Epithelial cell of prostate (primary cell): ENCODE data around the gene MDK.

Experiments
- DNase-seq: peaks from one replicate; pipeline ENCODE4 v3.0.0-alpha.2; 2011; ENCODE audit warnings: low read depth, low spot score
- H3K27ac ChIP-seq: fragments of 450-650 bp; 2 replicates; pipeline ENCODE4 v1.5.1; 2017; ENCODE audit warnings: mild to moderate bottlenecking

MDK gene

GRCh38 chr11:46381048-46381818, at the start of gene MDK:
MDK (plus strand) TSS chr11:46381669; CDS start chr11:46382058, 389 bp downstream.
- no peak for DNase-seq
- H3K27ac ChIP-seq: no peak within 1 kb of the TSS

DNA sequence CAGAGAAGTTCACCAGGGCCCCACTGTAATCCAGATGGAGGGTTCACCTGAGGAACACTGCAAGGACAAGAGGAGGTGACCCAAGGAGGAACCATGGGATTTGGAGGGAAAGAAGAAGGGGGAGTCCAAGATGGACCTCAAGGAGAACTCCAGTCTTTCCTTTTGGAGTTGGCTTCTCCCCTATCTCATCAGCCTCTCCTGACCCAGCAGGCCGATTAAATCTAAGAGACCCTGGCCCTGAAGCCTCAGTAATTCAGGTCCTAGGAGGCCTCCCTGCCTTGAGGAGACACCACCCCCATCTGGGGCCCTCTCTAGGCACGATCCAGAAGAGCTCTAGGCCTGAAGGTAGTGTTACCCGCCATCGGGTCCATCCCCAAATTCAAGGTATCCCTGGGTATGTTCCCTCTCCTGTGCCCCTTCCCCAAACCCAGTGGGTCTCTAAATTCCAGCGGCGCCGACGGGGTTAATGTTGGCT, 49.3 kb upstream of the MDK start:
- no peak overlapping the region for H3K27ac ChIP-seq
- no peak for DNase-seq

DNA sequence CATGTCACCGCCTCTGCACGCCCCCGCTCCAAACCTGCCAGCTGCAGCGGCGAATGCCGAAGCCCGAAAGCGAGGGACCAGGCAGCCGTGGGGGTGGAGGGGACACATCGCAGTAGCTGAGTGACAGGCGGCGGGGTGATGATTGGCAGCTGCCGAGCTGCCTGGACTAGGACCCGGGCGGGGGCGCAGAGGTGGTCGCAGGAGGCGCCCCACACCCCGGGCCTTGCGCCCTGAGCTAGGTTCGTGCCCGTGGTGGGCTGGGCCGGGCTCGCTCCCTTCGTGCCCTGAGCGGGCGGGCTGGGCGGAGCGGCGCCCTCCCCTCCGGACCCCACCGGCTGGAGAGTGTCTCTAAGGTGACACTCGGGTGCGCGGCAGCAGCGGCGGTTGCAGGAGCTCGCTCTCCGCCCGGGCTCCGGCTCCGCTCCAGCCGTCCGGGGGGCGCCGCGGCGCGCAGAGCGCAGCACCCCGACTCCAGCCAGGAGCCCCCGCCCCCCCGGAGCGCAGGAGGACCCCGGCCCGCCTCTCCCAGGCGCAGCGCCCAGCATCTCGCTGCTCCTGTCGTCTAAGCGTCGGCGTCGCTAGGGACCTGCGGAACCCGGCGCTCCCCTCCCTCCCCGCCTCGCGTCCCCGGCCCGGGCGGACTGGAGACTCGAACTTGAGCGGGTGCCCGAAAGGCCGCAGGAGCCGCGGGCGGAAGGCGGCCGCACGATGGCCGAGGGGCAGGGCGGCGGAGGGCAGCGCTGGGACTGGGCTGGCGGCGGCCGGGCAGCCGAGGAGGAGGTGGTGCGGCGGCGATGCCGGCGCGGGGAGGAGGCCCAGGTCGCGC, 48.7 kb upstream of the MDK start:
- no peak for DNase-seq
- no peak overlapping the region for H3K27ac ChIP-seq

GRCh38 chr11:46333394-46333947, 48.0 kb upstream of the MDK start:
- no peak overlapping the region for H3K27ac ChIP-seq
- no peak for DNase-seq

GRCh38 chr11:46334211-46334610, 47.3 kb upstream of the MDK start:
- no peak overlapping the region for H3K27ac ChIP-seq
- DNase-seq: no peak

- H3K27ac ChIP-seq: no peak overlapping the region
- no peak for DNase-seq
Observed at GRCh38 chr11:46335271-46335670, 46.2 kb upstream of the MDK start.

DNA sequence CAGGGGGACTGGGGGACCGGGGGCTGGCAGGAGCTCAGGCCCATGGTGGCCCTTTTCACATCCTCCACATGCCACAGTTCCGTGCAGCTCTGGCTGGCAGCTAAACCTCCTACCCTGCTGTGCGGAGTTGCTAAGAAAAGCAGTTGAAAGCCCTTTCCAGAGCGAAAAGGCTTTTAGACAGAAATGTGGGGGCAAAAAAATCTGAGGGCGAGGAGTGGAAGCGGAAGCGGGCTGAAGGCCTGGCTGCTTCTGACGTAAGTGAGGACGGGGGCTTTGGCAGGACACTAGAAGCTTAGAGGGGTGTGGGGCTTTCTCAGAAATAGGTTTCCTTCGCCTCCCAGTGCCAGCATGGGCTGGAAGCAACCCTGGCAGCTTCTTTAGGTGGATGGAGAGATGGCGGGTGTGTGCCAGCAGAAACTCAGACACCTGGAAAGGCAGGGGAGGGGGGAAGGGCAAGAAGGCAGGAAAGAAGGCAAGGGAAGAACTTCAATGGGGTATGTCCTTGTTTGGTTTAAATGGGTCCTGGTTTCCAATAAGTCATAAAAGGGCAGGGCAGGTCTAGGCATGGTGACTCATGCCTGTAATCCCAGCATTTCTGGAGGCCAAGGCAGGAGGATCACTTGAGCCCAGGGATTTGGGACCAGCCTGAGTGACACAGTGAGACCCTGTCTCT, 45.4 kb upstream of the MDK start:
- DNase-seq: no peak
- no peak overlapping the region for H3K27ac ChIP-seq

GRCh38 chr11:46336563-46337180, 44.8 kb upstream of the MDK start:
- no peak for DNase-seq
- H3K27ac ChIP-seq: no peak overlapping the region

DNA sequence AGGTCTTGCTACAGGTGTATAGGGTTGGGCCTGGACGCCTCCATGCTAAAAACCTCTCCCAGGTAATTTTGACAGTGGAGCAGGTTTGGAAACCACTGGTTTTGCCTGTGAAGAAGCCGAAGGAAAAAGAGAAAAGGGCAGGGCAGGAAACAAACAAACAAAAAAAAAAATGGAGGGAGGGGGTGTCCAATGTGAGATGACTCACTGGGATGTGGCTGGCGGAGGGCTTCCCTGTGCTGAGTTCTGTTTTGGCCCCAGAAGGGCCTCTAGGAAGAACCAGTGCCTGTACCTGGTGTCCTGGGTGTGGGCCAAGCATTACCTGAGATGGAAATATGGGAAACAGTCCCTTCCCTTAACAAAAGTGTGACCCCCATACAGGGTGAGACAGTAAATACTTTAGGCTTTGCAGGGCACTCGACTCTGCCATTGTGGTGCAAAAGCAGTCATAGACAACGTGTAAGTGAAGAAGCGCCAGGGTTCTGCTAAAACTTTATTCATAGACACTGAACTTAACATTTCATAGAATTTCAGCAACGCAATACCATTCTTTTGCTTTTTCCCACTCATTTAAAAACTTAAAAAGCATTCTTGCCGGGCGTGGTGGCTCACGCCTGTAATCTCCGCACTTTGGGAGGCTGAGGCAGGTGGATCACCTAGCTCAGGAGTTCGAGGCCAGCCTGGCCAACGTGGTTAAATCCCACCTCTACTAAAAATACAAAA, 43.7 kb upstream of the MDK start:
- no peak for DNase-seq
- H3K27ac ChIP-seq: no peak overlapping the region

DNA sequence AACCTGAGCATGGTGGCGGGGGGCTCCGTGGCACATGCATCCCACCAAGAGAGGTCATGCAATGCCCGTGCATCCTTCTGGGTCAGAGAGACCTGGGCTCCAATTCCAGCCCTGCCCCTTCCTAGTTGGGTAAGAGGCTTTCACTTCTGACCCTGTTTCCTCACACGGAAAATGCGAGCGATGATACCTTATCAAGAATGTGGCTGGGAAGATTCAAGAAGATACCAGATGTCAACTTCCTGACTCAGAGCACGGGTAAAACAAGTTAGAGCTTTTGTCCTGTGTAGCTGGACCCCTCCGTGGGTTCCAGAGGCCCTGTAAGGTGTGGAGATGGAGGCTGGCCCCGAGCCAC, 42.9 kb upstream of the MDK start:
- H3K27ac ChIP-seq: no peak overlapping the region
- no peak for DNase-seq

DNA sequence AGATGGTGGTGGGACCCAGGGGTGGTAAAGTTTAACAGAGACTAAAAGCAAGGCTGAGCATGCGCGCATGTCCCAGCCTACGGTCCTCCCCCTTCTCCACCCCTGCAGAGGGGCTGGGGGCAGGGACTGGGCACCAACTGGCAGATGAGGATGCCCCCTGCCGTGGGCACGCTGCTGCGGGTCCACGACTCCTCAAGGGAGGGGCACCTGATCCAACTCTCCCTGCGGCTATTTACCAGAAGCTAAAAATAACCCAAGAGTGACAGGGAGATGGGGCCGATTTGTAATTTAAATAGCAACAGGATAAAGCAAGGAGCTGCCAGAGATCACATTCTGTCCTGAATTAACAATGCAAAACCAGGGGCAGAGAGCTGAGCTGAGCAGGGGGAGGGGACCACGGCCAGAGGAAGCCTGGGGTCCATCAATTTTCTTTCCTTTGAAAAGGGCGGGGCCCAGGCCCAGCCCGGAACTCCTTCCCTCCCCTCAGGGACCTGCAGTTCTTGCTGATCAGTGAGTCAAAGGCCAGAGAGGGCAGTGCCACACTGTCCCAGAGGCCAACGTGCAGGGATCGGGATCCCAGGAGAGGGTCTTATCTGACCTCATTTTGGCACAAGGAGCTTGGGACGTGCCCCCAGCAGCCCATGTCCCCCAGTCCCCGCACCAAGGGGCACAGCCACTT, 42.3 kb upstream of the MDK start:
- H3K27ac ChIP-seq: no peak overlapping the region
- no peak for DNase-seq

DNA sequence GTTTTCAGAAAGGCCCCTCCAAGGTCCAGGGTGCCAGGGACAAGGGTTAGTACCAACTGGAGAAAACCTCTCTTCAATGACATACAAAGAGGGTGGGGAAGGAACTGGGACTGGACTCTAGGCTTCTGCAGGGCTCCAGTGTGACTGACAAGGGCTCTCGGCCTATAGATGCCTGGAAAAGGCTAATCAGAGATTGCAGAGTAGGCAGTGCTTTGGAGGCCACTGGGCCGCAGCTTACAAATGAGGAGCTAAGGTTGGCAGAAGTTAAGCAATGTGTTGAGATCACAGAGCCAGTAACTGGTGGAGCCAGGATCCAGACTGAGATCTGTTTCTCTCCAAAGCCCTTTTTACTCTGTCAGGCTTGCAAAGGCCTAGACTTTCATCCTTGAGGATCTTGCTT, 41.7 kb upstream of the MDK start:
- DNase-seq: no peak
- H3K27ac ChIP-seq: no peak overlapping the region

- no peak for DNase-seq
- H3K27ac ChIP-seq: no peak overlapping the region
Observed at GRCh38 chr11:46341454-46341853, 40.0 kb upstream of the MDK start.

DNA sequence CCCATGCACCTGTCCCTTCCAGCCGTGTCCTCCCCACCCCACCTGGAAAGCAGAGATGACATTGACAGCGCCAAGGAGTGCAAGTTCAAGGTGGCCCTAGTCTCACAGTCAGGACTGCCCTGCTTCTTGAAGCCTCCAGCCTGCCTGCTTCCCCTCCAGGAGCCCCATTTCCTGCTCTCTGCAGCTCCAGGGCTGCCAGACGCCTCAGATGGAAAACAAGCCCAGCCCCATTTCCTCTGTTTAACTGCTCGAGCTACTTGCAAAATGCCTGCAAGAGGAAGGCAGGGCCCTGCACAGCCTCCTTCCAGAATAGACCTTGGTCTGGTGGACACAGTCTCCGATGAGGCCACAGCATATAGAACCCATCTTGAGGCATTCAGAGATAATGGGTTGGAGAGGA, 39.2 kb upstream of the MDK start:
- H3K27ac ChIP-seq: no peak overlapping the region
- DNase-seq: no peak

GRCh38 chr11:46343520-46343919, 37.9 kb upstream of the MDK start:
- no peak for DNase-seq
- peak overlapping the region; percentile 80 for H3K27ac ChIP-seq

GRCh38 chr11:46345131-46345597, 36.3 kb upstream of the MDK start:
- H3K27ac ChIP-seq: peak overlapping the region; percentile 80
- DNase-seq: peak; percentile 54

GRCh38 chr11:46345881-46346484, 35.5 kb upstream of the MDK start:
- DNase-seq: no peak
- H3K27ac ChIP-seq: peak overlapping the region; percentile 80

GRCh38 chr11:46346886-46347636, 34.4 kb upstream of the MDK start, which contains the start of gene DGKZ:
DGKZ (plus strand) TSS chr11:46347463; CDS start chr11:46347660, 197 bp downstream.
- peak within 1 kb of the TSS; percentile 80 for H3K27ac ChIP-seq
- DNase-seq: no peak
